CD14-positive monocyte (primary cell): ENCODE data around the gene TMEM220. TPM values are rescaled to one million over a fixed set of nuclear protein-coding genes. Genes with fewer than 3 reads are reported as not detected.
A peak's percentile ranks its signal among the peaks of the same experiment; 100 is the strongest.

Experiments
- DNase-seq, 3 donors: peaks; one replicate each; pipeline ENCODE4 v3.0.0-alpha.2; 2011 to 2022
- H2AFZ ChIP-seq: 2 replicates; pipeline ENCODE4 v1.6.0; 2012; ENCODE audit warnings: mild to moderate bottlenecking, low read depth, low read length, inconsistent platforms; ENCODE audit not compliant: insufficient read depth, poor library complexity, severe bottlenecking
- H3K27ac ChIP-seq, 2 donors: 1 replicate in 1 of 2; 2 replicates in 1 of 2; pipeline ENCODE4 v1.5.1; 2012 to 2013; ENCODE audit warnings: low read length in 2 of 2, control low read depth in 1 of 2, inconsistent platforms in 1 of 2, low read depth in 1 of 2, mild to moderate bottlenecking in 1 of 2
- H3K27me3 ChIP-seq, 2 donors: one replicate each; pipeline versions ENCODE4 v1.6.0 to v1.6.1; 2011 to 2013; ENCODE audit warnings: low read length in 2 of 2; ENCODE audit not compliant: control insufficient read depth in 2 of 2, insufficient read depth in 2 of 2
- H3K36me3 ChIP-seq, 2 donors: replicated peaks in 1 of 2; 1 replicate in 1 of 2; 2 replicates in 1 of 2; pipeline versions ENCODE4 v1.5.1 to v1.6.1; 2012 to 2013; ENCODE audit warnings: low read length in 2 of 2, control low read depth in 1 of 2, inconsistent platforms in 1 of 2, mild to moderate bottlenecking in 1 of 2; ENCODE audit not compliant: insufficient read depth in 2 of 2, control insufficient read depth in 1 of 2
- H3K4me1 ChIP-seq, 2 donors: 1 replicate in 1 of 2; 2 replicates in 1 of 2; pipeline versions ENCODE4 v1.5.1 to v1.6.1; 2012 to 2013; ENCODE audit warnings: low read length in 2 of 2, control low read depth in 1 of 2, inconsistent platforms in 1 of 2, mild to moderate bottlenecking in 1 of 2, moderate library complexity in 1 of 2; ENCODE audit not compliant: insufficient read depth in 2 of 2, control insufficient read depth in 1 of 2
- H3K4me2 ChIP-seq: replicated peaks from 2 replicates; pipeline ENCODE3; 2012; ENCODE audit warnings: low read length, moderate library complexity, mild to moderate bottlenecking; ENCODE audit not compliant: poor library complexity, severe bottlenecking; ENCODE audit errors: extremely low read depth
- H3K4me3 ChIP-seq, 3 experiments: fragments of 200-600 bp in 1 of 3; sonication (generic) in 1 of 3; replicated peaks in 1 of 3; 1 replicate in 2 of 3; 2 replicates in 1 of 3; pipeline ENCODE4 v1.5.1; 2011 to 2013; ENCODE audit warnings: low read length in 3 of 3, mild to moderate bottlenecking in 3 of 3, control low read depth in 2 of 3, low read depth in 2 of 3, inconsistent platforms in 1 of 3, moderate library complexity in 1 of 3
- H3K79me2 ChIP-seq: 2 replicates; pipeline ENCODE4 v1.6.0; 2012; ENCODE audit warnings: mild to moderate bottlenecking, control low read depth, inconsistent platforms, low read length, moderate library complexity; ENCODE audit not compliant: insufficient read depth
- H3K9ac ChIP-seq: 2 replicates; pipeline ENCODE4 v1.6.0; 2017; ENCODE audit warnings: low read length, mild to moderate bottlenecking; ENCODE audit not compliant: insufficient read depth, poor library complexity, severe bottlenecking
- H3K9me3 ChIP-seq, 2 donors: replicated peaks in 1 of 2; 1 replicate in 1 of 2; 2 replicates in 1 of 2; pipeline versions ENCODE4 v1.5.1 to v1.6.1; 2012 to 2013; ENCODE audit warnings: low read length in 2 of 2, control low read depth in 1 of 2; ENCODE audit not compliant: control insufficient read depth in 1 of 2, insufficient read depth in 1 of 2
- H4K20me1 ChIP-seq: 2 replicates; pipeline ENCODE4 v1.6.0; 2012; ENCODE audit warnings: mild to moderate bottlenecking, low read length, control low read depth, moderate library complexity; ENCODE audit not compliant: insufficient read depth
- H3K27ac Mint-ChIP-seq, 7 donors: one replicate each; pipeline ENCODE4 v1.8.0; 2020; ENCODE audit warnings: mild to moderate bottlenecking in 7 of 7, mixed read lengths in 7 of 7, moderate library complexity in 6 of 7, inconsistent platforms in 2 of 7
- H3K27me3 Mint-ChIP-seq, 3 donors: one replicate each; pipeline ENCODE4 v1.8.0; 2021 to 2022; ENCODE audit warnings: low read depth in 3 of 3, mild to moderate bottlenecking in 3 of 3, mixed read lengths in 3 of 3, moderate library complexity in 3 of 3, inconsistent platforms in 1 of 3
- H3K36me3 Mint-ChIP-seq, 2 donors: one replicate each; pipeline ENCODE4 v1.8.0; 2020; ENCODE audit warnings: mixed read lengths in 2 of 2, inconsistent platforms in 1 of 2, mild to moderate bottlenecking in 1 of 2
- H3K4me1 Mint-ChIP-seq: one replicate; pipeline ENCODE4 v1.8.0; 2020; ENCODE audit warnings: mild to moderate bottlenecking, mixed read lengths
- H3K4me3 Mint-ChIP-seq, 2 donors: one replicate each; pipeline ENCODE4 v1.8.0; 2020; ENCODE audit warnings: mild to moderate bottlenecking in 2 of 2, mixed read lengths in 2 of 2, moderate library complexity in 1 of 2
- H3K9me3 Mint-ChIP-seq, 7 donors: one replicate each; pipeline ENCODE4 v1.8.0; 2020 to 2022; ENCODE audit warnings: mixed read lengths in 7 of 7, mild to moderate bottlenecking in 6 of 7, moderate library complexity in 6 of 7, inconsistent platforms in 2 of 7
- WGBS: methylation state at CpG from one replicate; pipeline ENCODE4 v1.1.5; 2013; ENCODE audit warnings: missing lambda C conversion rate; ENCODE audit not compliant: insufficient coverage; 5-methylcytosine and 5-hydroxymethylcytosine counted together
- intact Hi-C, 2 donors: fragments of 100-400 bp; cut with micrococcal nuclease; formaldehyde crosslinking; loops; one replicate each; pipeline versions ENCODE4 v1.15.0 to v1.15.1; 2023
- polyA plus RNA-seq, 3 donors: library from polyadenylated mRNA; depleted of rRNA in 1 of 3; unstranded in 2 of 3; stranded (reverse) in 1 of 3; fragments of 300-500 nt in 2 of 3; fragments of >200 nt in 1 of 3; fragmentation: Illumina TruSeq in 2 of 3; gene quantifications; 1 replicate in 2 of 3; 2 replicates in 1 of 3; pipeline ENCODE4 v1.2.3, GENCODE V29; 2012 to 2021
- TF ChIP-seq, protein P1 (sequence below): fragments of 200-600 bp; IDR thresholded peaks from one replicate; pipeline ENCODE4 v1.8.0; 2022; ENCODE audit warnings: antibody characterized with exemption, mild to moderate bottlenecking

TMEM220 gene
- polyA plus RNA-seq, 3 donors = 0.33 to 4.8 (median 1.1) TPM

DNA sequence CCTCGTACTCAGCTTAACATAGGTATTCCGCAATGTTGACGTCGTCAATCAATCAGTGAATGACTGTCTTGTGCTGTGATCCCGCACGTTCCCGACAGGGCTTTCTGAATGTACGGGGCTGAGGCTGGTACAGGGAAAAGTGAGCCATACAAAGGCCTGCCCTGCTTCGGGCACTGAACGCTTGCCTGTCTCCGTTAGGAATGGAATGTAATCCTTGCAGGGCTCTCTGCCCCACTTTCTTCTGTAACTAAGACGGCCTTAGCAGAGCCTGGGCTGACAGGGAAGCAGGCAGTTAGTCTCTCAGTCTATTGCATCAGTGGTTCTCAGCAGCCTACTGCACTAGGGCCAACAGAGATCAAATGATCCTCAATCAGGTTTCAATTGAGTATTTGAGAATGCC is 56.5 kb downstream of the TMEM220 start:
- Mint-ChIP-seq H3K4me1 (no peaks in the 10 kb centered on the region), H3K4me3 (no peak overlapping the region), H3K36me3 (peaks cover 39 to 51% of the 10 kb centered on the region in 2 donors), H3K9me3 (no peaks in the 10 kb centered on the region), H3K27me3 (peaks cover 0 to 2% (median 0%) of the 10 kb centered on the region in 3 donors), H3K27ac (no peak overlapping the region)
- no peak overlapping the region for H3K27ac ChIP-seq
- WGBS = 99% methylated on average over 12 of the region's 12 CpGs
- H3K79me2 ChIP-seq = no peaks in the 10 kb centered on the region
- DNase-seq = no peak
- H3K9ac ChIP-seq = no peak overlapping the region
- no peaks in the 10 kb centered on the region for H3K27me3 ChIP-seq
- H3K4me2 ChIP-seq = no peak overlapping the region
- TF ChIP-seq, protein P1, sequence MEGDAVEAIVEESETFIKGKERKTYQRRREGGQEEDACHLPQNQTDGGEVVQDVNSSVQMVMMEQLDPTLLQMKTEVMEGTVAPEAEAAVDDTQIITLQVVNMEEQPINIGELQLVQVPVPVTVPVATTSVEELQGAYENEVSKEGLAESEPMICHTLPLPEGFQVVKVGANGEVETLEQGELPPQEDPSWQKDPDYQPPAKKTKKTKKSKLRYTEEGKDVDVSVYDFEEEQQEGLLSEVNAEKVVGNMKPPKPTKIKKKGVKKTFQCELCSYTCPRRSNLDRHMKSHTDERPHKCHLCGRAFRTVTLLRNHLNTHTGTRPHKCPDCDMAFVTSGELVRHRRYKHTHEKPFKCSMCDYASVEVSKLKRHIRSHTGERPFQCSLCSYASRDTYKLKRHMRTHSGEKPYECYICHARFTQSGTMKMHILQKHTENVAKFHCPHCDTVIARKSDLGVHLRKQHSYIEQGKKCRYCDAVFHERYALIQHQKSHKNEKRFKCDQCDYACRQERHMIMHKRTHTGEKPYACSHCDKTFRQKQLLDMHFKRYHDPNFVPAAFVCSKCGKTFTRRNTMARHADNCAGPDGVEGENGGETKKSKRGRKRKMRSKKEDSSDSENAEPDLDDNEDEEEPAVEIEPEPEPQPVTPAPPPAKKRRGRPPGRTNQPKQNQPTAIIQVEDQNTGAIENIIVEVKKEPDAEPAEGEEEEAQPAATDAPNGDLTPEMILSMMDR = no peak
- no peaks in the 10 kb centered on the region for H3K9me3 ChIP-seq
- intact Hi-C loops = no loop called here
- no peaks in the 10 kb centered on the region for H3K4me1 ChIP-seq
- peaks cover 21 to 50% of the 10 kb centered on the region in 2 donors for H3K36me3 ChIP-seq
- no peak overlapping the region for H2AFZ ChIP-seq
- no peak overlapping the region for H3K4me3 ChIP-seq
- no peaks in the 10 kb centered on the region for H4K20me1 ChIP-seq

DNA sequence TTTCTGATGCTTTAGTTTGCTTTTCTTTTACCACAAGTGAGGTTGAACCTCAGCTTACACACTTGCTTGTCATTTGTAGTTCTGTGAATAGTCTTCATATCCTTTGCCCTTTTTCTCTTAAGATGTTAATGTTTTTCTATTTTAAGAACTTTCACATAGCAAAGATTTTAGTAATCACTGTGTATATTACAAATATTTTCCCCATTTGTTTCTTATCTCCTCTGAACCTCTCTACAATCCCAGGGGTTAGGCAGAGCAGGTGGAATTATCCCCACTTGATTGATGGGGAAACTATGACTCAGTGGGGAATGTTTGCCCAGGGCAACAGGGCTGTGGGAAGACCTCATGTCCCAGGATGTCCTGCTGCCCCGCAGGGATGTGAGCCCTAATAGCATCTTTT is 61.0 kb downstream of the TMEM220 start:
- intact Hi-C loops = no loop called here
- no CpG with 5 or more reads among the region's 1 CpG for WGBS
- H3K79me2 ChIP-seq = no peaks in the 10 kb centered on the region

More for the DNA sequence above, 61.0 kb downstream of the TMEM220 start:
- H3K9ac ChIP-seq = no peak overlapping the region
- TF ChIP-seq, protein P1 = no peak
- H3K4me3 ChIP-seq = no peak overlapping the region
- H3K9me3 Mint-ChIP-seq = no peaks in the 10 kb centered on the region
- no peaks in the 10 kb centered on the region for H4K20me1 ChIP-seq
- H3K4me2 ChIP-seq = no peak overlapping the region
- H3K27ac ChIP-seq = no peak overlapping the region
- peaks cover 14 to 20% of the 10 kb centered on the region in 2 donors for H3K36me3 Mint-ChIP-seq
- no peaks in the 10 kb centered on the region for H3K4me1 Mint-ChIP-seq
- no peaks in the 10 kb centered on the region for H3K27me3 Mint-ChIP-seq
- H2AFZ ChIP-seq = no peak overlapping the region
- no peaks in the 10 kb centered on the region for H3K4me1 ChIP-seq
- no peaks in the 10 kb centered on the region for H3K27me3 ChIP-seq
- no peaks in the 10 kb centered on the region for H3K9me3 ChIP-seq
- H3K36me3 ChIP-seq = peaks cover 0 to 7% of the 10 kb centered on the region in 2 donors
- H3K4me3 Mint-ChIP-seq = no peak overlapping the region
- no peak for DNase-seq
- H3K27ac Mint-ChIP-seq = peak overlapping the region in 1 of 7 donors; percentile 46
